ENCODE data around the gene ROBO4.

- TF ChIP-seq CTCF (IDR thresholded peaks at IDR 0.05) (no peak), POLR2A (IDR thresholded peaks at IDR 0.05) (no peak)
Observed at GRCh38 chr11:124922831-124923230, 25.2 kb upstream of the ROBO4 start.
